K562 (cell line): ENCODE measurements around the gene NFE2. TPM values are rescaled to one million over a fixed set of nuclear protein-coding genes. Genes with fewer than 3 reads are reported as not detected.

ENCODE experiments used
- CTCFL ChIP-seq: IDR thresholded peaks from 2 replicates; pipeline ENCODE4 v1.6.1; 2011; ENCODE audit warnings: borderline replicate concordance, low read depth, mild to moderate bottlenecking, moderate library complexity, low read length; ENCODE audit not compliant: insufficient read depth, poor library complexity, severe bottlenecking
- E2F4 ChIP-seq: sonication (generic); formaldehyde crosslinking; IDR thresholded peaks from 2 replicates; pipeline ENCODE4 v1.8.0; 2022; ENCODE audit warnings: mild to moderate bottlenecking, low read depth, missing genetic modification reagents
- ELF2 ChIP-seq: fragments of 250-450 bp; sonication (Bioruptor Pico); IDR thresholded peaks from 2 replicates; pipeline ENCODE4 v1.5.0; 2021; ENCODE audit warnings: mild to moderate bottlenecking
- GABPA ChIP-seq: fragments of 200-800 bp; sonication (Bioruptor generic); conservative IDR thresholded peaks from 2 replicates; pipeline ENCODE4 v1.6.1; 2016; ENCODE audit warnings: low read depth, missing genetic modification characterization, missing compliant biosample characterization
- GATAD2A ChIP-seq: fragments of 450-650 bp; IDR thresholded peaks from 2 replicates; pipeline ENCODE4 v1.6.1; 2017
- HDAC1 ChIP-seq, 2 experiments: fragments of 450-650 bp; IDR thresholded peaks; 2 replicates each; pipeline ENCODE4 v1.6.1; 2016 to 2017; ENCODE audit warnings: inconsistent platforms in 1 of 2, mild to moderate bottlenecking in 1 of 2, moderate library complexity in 1 of 2
- ID3 ChIP-seq, 2 experiments: fragments of 250-450 bp in 1 of 2; fragments of 450-650 bp in 1 of 2; sonication (Bioruptor Pico) in 1 of 2; IDR thresholded peaks; 2 replicates each; pipeline versions ENCODE4 v1.6.1 to v1.8.0; 2016 to 2021; ENCODE audit warnings: mild to moderate bottlenecking in 2 of 2, moderate library complexity in 2 of 2, missing compliant biosample characterization in 1 of 2, missing genetic modification characterization in 1 of 2
- MBD1 ChIP-seq: fragments of 250-450 bp; sonication (Bioruptor Pico); IDR thresholded peaks from 2 replicates; pipeline ENCODE4 v1.8.0; 2022; ENCODE audit warnings: inconsistent platforms
- SMARCA5 ChIP-seq: fragments of 450-650 bp; IDR thresholded peaks from 2 replicates; pipeline ENCODE4 v1.6.1; 2016
- SREBF1 ChIP-seq: fragments of 150-350 bp; IDR thresholded peaks from 2 replicates; pipeline ENCODE4 v1.6.1; 2014; ENCODE audit warnings: antibody characterized with exemption, low read depth, low read length, borderline replicate concordance
- SRF ChIP-seq, 2 experiments: fragments of 250-450, 450-650 bp in 1 of 2; sonication (Bioruptor Pico) in 1 of 2; sonication (generic) in 1 of 2; formaldehyde crosslinking; IDR thresholded peaks; 2 replicates each; pipeline versions ENCODE4 v1.5.0 to v1.5.1; 2020 to 2022; ENCODE audit warnings: mild to moderate bottlenecking in 1 of 2, missing genetic modification reagents in 1 of 2
- USF2 ChIP-seq: sonication (generic); formaldehyde crosslinking; IDR thresholded peaks from 2 replicates; pipeline ENCODE4 v1.5.0; 2020; ENCODE audit warnings: missing genetic modification reagents
- ZBTB12 ChIP-seq: fragments of 250-450 bp; sonication (Bioruptor Pico); IDR thresholded peaks from 2 replicates; pipeline ENCODE4 v1.4.0; 2020
- ZNF436 ChIP-seq: fragments of 250-450, 450-650 bp; sonication (Bioruptor Pico); formaldehyde crosslinking; IDR thresholded peaks from 2 replicates; pipeline ENCODE4 v1.7.0; 2020; ENCODE audit warnings: mild to moderate bottlenecking
- ZNF707 ChIP-seq: fragments of 250-450 bp; sonication (Bioruptor Pico); conservative IDR thresholded peaks from 2 replicates; pipeline ENCODE4 v1.8.0; 2022; ENCODE audit warnings: inconsistent platforms, mild to moderate bottlenecking, moderate library complexity
- polyA plus RNA-seq, 8 experiments: library from polyadenylated mRNA; depleted of rRNA in 4 of 8; stranded (reverse) in 5 of 8; unstranded in 3 of 8; fragments of >200 nt; fragmentation: Nextera tagmentation in 2 of 8; fragmentation: Illumina TruSeq in 1 of 8; extraction: Ambion mirVana in 2 of 8; extraction: Trizol in 1 of 8; gene quantifications; 2 replicates each; pipeline versions ENCODE4 v1.2.1 to v1.2.3, GENCODE V29; 2011 to 2014; ENCODE audit warnings: inconsistent platforms in 1 of 8, missing spikeins in 1 of 8
- total RNA-seq, 7 experiments: library from RNA; depleted of rRNA in 6 of 7; stranded (reverse); fragments of >200 nt in 6 of 7; fragmentation: Illumina TruSeq in 2 of 7; extraction: Trizol in 2 of 7; gene quantifications; 2 replicates each; pipeline versions ENCODE4 v1.2.1 to v1.2.3, GENCODE V29; 2011 to 2021; ENCODE audit warnings: low replicate concordance in 1 of 7

Gene NFE2
- total and polyA plus RNA-seq, 9 of the 15 experiments (the other 6 are each of a cell fraction or from before 2014, with no cell fraction given) = 12.3 to 282 (median 208) TPM

GRCh38 chr12:54280468-54281260, 20.2 kb downstream of the NFE2 start, which contains the start of gene HNRNPA1 (continued):
- TF ChIP-seq CTCFL = no peak
- peak; percentile 41; the same call in 1 of the 2 replicates for TF ChIP-seq GABPA (tag)
- TF ChIP-seq ZNF707 (CRISPR knock-in tag) = no peak
- TF ChIP-seq ELF2 = no peak
- TF ChIP-seq ZBTB12 (CRISPR knock-in tag) = peak; percentile 72
- TF ChIP-seq USF2 (CRISPR knock-in tag) = no peak
- no peak for TF ChIP-seq SREBF1
- no peak for TF ChIP-seq E2F4
- no peak for TF ChIP-seq MBD1
- TF ChIP-seq GATAD2A = no peak
- TF ChIP-seq SRF (CRISPR knock-in tag; IDR thresholded peaks at IDR 0.05) = no peak
- no peak for TF ChIP-seq ZNF436 (CRISPR knock-in tag)
- TF ChIP-seq ID3 (CRISPR knock-in tag; IDR thresholded peaks at IDR 0.05) = no peak
- peak; percentile 45; the same call in 1 of the 2 replicates for TF ChIP-seq ID3 (tag; IDR thresholded peaks at IDR 0.05)
- no peak for TF ChIP-seq SMARCA5
- peak in 1 of 2 experiments; percentile 77; a peak in 1 of 4 replicates for TF ChIP-seq HDAC1 (IDR thresholded peaks at IDR 0.05)
